GM18517 (cell line): ENCODE results near the gene RAB20.
"Not testable (repeated sequence)": the region's sequence is repeated elsewhere in the genome, so short reads cannot be mapped to it uniquely, and the experiment has no call there.

Experiments used
- ATAC-seq: cut with Tn5 transposase; IDR thresholded peaks from one replicate; pipeline ENCODE4 v1.9.1; 2021; ENCODE audit warnings: mild to moderate bottlenecking, moderate library complexity; ENCODE audit not compliant: unreplicated experiment

The RAB20 gene

DNA sequence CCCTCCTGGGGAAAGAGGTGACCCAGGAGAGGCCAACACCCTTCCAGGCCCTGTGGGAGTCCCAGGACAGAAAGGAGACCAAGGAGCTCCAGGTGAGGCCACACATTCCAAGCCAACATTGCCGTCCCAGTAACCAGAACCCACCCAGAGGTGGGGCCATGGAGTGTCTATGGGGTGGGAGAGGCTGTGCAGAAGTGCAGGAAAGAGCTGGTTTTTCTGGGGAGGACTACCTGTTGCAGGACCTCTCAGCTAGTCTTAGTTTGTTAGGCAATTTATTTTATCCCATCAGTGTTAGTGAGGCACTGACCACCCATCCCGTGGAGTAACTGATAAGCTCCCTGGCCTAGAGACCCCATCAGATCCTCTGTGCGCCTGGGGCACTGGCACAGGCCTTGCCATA, 66.1 kb downstream of the RAB20 start:
- no peak for ATAC-seq

DNA sequence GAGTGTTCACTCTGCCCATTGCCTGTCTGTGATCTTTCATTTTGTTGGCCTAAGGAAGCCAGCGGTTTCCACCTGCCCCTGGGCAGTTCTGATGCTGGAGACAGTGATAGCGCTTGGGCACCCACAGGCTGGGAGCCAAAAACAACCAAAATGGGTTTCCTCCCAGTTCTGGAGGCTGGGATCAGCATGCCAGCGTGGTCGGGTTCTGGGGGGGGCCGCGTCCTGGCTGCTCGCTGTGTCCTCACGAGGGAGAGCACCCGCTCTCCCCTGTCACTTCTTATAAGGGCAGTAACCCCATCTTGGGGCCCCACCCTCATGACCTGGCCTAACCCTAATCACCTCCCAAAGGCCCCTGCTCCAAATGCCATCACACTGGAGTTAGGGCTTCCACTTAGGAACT, 67.9 kb downstream of the RAB20 start:
- no peak for ATAC-seq

DNA sequence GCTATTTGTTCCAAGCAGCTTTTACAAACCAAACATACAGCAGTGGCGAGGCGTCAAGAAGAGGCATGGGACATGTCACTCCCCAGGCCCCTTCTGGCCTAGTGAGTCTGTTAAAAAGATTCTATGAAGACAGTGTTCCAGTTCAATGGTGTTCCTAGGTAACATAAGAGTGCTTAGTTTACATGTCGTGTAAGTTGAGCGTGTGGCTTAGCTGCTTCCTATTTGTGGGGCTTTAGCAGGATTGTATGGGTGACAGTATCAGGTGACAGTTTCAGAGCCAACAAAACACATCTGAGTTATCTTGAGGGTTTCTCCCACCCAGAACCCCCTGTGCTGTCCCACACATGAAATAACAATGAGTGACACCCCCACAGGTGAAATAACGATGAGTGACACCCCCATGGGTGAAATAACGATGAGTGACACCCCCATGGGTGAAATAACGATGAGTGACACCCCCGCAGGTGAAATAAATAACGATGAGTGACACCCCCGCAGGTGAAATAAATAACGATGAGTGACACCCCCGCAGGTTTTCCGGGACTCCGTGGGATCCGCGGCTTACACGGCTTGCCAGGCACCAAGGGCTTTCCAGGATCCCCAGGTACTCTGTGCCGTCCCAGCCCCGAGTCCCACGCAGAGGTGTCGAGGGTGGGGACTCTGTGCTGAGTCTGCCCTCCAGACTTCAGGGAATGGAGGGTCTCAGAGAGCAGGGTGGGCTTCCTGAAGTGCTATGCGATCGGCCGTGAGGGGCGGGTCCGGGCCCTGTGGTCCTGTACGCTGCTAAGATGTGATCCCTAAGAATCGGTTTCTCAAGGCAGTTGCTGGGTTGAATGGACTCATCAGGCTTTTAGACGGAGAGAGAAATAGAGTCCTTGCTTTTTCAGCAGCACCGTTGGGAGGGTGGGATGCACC, 68.6 kb downstream of the RAB20 start:
- ATAC-seq, result no peak

DNA sequence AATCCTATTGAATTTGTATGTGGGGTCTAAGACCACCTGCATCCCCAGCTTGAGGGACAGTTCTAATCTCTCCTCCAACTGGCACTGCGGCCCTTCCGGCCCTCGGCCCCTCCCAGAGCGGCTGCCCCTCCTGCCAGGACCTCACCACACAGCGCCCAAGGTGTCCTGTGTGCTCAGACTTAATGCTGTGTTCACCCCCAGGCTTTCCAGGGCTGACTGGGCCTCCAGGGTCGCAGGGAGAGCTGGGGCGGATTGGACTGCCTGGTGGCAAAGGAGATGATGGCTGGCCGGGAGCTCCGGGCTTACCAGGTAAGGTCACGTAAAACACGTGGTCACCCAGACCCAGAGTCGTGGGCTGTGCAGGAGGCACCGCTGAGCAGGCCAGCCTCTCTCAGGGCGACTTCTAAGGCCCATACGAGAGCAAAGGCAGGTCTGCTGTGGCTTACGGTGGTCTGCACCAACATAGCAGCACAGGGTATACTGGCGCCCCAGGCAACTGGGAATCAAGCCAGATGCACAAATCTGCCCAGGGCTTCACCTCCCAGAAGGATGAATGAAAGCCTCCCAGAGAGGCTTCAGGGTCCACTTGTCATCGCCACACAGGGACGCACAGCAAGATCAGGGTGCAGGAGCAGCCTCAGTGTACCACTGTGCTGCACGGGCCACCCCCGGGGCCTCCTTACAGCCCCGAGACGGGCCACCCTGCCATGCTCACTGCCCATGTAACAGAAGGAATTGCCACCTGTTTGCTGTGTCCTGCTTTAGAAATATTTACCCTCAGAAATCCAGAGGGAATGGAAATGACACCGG, 69.4 kb downstream of the RAB20 start:
- ATAC-seq, result no peak

DNA sequence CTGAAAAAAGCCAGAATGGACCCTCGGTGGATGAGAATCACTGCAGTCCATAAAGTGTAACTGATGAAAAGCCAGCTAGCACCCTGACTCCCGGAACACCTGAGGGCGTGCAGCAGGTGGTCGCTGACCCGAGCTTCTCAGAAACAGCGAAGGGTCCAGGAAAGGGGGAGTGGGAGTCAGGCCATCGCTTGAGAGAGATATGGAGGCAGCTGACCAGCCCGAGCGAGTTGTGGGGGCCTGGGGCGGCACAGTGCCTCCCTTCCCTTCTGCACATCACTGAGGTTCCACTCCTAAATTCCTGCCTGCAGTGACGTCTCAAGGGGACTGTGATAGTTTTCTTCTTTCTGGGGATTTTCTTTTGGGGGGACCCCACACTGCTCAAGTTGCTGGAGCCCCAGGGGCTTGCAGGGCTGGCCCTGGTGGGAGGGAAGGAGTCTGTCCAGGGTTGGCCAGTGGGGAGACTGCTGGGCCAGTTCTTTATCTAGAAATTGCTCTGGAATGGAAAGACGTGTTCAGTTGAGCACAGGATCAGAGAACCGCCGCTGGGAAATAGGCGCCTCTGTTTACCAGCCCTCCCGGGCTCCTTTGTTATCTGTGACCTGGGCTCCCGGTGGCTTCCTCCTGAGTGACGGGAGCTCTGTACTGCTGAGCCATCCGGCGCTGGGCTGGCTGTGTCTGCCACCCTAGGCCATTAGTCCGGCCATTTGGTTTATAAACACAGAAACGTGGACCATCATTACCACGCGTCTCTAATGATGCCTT, 71.3 kb downstream of the RAB20 start:
- ATAC-seq, result no peak

DNA sequence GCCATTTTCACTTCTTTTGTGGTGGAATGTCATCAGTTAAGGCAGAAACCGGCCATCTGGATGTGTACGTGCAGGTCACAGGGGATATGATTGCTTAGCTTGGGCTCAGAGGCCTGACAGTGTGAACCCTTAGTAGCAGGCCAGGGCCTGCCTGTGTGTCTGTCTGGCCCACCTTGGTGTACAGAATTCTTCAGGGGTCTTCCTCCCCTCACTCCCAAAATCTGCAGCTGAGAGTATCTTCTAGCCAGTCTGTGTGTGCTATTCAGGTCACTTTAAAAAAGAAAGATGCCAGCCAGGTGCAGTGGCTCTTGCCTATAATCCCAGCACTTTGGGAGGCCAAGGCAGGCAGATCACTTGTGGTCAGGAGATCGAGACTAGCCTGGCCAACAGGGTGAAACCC, 74.6 kb downstream of the RAB20 start:
- ATAC-seq, result not testable (repeated sequence)

DNA sequence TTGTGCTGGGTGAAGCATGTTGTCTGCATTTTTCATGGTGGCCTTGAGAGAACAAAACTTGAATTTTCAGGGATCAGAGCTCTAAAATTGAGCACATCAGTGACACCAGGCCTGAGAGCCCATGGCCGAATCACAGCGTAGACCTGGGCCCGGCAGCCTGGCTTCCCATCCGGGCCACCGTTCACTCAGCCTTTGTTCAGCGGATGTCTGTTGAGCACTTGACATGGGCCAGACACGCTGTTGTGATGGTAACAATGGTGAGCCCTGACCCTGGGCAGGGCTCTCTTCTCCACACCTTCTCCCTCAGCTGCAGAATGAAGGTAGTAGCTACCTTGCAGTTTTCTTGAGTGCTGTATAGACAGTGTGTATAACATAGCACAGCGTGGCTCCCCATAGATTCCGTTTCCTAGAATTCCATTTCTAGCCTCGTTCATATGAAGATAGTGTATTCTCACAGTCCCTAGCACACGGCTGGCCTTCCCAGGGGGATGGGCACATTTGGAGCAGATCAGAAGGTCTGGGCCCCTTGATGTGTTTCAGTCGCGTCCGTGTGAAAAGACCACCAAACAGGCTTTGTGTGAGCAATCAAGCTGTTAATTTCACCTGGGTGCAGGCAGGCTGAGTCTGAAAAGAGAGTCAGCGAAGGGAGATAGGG, 75.3 kb downstream of the RAB20 start:
- no peak for ATAC-seq

DNA sequence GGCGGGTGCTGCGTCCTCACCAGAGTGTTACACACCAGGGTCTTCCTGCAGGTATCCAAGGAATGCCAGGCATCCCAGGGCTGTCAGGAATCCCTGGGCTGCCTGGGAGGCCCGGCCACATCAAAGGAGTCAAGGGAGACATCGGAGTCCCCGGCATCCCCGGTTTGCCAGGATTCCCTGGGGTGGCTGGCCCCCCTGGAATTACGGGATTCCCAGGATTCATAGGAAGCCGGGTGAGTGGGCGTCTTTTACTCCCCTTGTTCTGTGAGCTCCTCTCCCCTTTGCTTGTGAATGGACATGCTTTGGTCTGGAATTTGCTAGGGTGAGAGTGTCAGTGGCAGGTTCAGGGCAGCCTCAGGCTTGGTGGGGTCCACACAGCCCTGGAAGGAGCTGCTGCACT, 75.9 kb downstream of the RAB20 start:
- no peak for ATAC-seq

DNA sequence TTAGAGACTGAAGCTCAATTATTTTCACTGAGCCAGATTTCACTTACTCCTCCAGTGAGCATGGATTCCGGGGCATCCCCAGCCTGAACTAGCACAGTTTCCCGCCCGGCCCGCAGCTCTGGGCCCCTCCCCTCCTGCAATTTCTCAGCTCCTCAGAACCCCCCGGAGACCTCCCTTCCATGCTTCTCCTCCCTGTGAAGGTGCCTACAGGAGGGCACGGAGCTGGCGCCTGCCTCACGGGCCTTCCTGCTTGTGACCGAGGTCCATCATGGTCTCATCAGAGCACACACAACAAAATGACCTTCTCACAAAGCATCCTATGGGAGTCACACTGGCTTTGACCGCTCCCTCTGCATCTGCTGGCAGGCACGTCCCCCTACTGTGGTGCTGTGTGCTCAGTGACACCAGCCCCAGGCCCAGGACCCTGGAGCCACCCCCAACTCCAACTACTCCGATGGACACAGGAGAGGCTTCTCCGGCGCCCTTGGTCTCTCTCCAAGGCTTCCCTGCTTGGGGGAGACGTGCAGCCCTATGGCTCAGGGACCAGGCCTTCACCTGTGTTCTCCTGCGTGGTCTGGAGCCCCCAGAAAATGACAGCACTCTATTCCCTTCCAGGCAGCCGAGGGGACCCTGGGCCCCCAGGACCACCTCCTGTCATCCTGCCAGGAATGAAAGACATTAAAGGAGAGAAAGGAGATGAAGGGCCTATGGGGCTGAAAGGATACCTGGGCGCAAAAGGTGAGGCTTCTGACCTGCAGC, 77.1 kb downstream of the RAB20 start:
- ATAC-seq, result no peak

DNA sequence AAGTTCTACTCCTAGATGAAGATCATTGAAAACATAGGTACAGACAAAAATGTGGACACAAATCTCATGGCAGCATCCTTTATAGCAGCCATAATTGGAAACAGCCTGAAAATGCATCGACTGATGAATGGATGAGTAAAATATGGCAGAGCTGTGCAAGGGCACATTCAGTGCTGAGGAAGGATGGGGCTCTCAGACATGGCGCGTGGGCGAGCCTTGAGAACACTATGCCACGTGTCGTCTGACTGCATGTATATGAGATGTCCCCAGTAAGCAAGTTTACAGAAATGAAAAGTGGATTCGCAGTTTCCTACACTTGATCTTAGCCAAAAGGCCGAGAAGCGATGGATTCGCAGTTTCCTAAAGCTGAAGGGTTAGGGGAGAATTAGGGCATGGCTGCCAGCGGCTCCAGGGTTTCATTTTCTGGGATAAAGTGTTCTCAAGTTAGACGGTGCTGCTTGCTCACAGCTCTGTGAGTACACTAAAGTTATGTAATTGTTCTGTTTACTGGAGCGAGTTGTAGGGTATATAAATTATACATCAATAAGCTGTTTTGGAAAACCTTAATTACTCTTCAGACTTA, 78.0 kb downstream of the RAB20 start:
- no peak for ATAC-seq

DNA sequence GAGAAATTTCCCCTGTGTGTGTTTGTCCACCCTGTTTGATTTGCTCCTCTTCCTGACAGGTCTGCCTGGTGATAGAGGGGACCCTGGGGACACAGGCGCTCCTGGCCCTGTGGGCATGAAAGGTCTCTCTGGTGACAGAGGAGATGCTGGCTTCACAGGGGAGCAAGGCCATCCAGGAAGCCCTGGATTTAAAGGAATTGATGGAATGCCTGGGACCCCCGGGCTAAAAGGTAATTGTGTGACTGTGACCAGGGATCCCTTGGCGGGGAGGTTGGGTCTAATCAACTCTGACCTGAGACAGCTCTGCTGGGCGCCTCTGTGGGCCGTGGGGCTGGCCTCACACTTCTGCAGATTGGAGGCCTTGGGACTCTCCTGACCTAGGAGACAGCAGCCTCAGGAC, 81.4 kb downstream of the RAB20 start:
- ATAC-seq, result no peak

DNA sequence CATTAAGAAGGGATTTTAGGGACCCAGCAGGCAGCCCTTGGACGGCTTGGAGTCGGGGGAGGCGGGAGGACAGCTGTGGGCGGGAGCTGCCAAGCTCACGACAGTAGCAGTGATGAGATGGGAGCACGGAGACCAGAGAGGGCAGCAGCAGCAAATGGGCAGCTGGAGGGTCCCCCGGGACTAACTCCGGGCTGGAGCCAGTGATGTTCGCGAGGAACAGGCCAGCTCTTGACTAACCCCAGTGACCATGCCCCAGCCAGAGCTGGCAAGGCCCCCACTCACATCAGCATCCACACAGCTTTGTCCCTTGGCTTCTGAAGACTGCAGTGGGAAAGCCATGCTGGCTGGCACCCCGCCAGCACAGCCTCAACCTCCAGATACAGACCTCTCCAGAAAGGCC, 81.9 kb downstream of the RAB20 start:
- no peak for ATAC-seq

DNA sequence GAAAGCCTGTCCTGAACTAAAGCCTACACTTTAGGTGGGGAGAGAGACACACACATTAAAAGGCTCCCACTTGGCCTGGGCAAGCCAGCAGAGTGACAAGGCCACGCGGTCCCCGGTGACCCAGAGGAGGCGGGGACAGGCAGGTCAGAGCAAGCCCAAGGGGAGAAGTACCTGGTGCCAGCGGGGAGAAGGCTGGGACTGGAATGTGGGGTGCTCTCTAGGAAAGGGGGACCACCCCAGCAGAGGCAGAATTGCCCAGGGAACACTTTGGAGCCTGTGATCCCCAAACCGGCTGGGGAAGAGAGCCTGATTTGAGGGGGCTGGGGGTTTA, 82.3 kb downstream of the RAB20 start:
- no peak for ATAC-seq

DNA sequence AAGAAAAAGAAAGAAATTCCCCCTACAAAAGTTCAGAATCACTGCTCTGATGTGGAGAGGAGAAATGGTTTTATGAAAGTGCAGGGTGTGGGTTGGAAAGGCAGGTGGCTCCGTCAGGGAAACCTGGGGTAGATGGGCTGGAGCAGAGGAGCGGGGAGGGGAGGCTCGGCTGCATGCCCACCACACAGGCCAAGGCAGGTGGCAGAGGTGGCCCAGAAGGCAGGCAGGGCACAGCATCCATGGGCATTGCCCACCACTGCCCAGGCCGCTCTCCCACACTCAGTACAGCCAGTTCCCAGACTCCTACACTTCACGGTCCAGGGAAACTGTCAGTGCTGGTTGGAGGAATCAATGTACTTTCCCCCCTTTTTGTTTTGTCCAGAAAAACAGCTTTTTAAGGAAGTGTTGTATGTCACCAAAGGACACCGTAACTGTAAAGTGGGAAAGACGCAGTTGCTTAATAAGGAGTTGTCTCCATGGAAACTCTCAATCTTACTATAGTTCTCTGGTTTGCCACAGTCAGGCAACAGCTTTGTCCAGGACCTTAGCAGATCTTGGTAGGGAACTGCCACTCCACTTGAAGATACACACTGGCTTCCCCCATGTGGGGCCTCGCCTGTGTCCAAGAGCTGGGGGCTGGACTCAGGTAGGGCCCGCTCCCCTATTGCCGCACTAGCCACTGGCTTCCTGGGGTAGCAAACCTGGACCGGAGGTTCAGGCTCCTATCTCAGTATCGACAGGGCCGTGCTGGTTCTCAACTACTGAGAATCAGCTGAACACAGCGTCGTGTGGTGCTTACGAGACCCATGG, 82.9 kb downstream of the RAB20 start:
- ATAC-seq, result no peak

DNA sequence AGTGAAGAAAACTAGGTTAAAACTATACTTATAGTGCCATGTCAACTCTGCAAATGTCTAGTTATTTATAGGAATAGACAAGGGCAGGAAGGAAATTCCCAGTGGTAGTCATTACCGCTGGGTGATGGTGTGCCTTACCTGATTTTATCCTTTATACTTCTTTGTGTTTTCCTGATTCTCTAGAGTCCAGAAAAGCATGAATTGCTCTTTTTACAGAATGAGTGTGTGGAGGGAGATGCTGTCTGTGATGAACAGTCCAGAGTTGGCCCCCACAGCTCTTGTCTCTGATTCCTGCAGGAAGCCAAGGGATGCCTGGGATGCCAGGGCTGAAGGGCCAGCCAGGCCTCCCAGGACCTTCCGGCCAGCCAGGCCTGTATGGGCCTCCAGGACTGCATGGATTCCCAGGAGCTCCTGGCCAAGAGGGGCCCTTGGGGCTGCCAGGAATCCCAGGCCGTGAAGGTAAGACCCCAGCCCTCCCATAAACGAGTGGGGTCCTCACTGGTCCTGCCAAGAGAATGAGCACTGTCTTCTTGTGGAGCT, 83.7 kb downstream of the RAB20 start:
- ATAC-seq, result no peak

DNA sequence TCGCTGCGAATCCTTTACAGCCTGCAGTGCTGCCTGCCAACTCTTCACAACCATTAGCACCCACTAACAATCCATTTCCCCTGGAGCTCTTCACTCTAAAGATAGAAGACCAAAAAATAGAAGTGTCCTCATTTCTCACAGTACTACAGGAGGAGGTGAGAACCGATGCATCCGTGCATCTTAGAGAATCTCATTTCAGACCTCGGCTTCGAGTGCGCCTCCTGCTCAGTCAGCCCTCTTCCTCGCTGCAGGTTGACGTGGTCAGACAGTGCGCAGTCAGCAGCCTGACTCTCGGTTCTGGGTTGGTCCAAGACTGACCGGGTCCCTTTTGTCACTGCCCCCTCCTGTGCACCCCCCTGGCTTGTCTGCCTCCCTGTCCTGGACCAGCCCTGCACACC, 85.3 kb downstream of the RAB20 start:
- no peak for ATAC-seq

DNA sequence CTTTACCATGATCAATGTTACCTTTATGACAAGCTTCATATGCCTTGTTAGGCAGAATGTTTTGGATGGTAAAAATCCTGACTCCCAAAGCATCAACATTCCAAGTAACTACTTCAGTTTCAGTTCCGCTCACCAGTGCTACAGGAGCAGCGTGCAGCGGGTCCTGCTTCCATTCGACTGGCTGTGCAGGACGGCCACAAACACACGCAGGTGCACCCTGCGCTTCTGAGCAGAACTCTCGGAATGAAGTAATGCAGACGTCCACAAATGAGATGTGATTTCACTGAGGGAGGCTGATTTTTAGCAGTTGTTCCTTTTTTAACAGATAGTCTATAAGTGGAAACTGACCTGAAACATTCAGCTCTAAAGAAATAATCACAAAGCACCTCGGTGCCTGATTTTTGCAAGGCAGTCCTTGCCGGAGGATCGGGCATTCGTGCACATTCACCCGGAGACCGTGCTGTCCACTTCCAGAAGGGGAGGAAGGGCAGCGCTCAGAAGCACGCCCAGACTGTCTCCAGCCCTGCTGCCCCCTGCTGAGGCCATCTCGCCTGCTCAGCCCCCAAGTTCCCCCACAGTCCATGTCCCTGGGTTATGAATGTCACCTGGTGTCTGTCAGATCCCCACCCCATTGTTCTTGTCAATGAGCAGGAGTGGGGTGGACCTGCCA, 85.8 kb downstream of the RAB20 start:
- ATAC-seq, result peak; percentile 39

DNA sequence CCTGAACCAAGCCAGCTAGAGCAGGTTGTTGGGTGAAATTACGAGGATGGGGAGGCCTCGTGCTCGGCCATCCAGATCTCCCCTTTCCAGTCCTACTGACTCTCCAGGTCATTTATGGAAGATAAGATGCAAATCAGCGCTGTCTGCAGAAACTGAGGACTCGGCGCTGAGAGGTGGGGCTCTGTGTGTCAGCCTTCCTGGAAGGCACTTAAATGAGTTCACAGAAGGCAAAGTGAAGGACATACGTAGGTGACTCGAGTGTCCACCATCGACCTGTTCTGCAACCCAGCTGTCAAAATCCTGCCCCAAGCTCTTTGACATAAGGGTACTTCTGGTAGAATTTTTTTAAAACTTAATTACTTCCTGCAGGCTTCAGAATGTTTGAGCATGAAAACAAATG, 86.4 kb downstream of the RAB20 start:
- ATAC-seq, result no peak
